Measurements from ENCODE around the gene ARID1B. TPM values are rescaled to one million over a fixed set of nuclear protein-coding genes. Genes with fewer than 3 reads are reported as not detected.

ARID1B gene
- total and polyA plus RNA-seq, 2 experiments from 2014 or later: 41.9 to 72.7 TPM

- no peaks in the 10 kb centered on the region for H3K27me3 ChIP-seq
- H3K9me3 ChIP-seq (ENCODE audit: low read depth): no peaks in the 10 kb centered on the region
- H3K36me3 ChIP-seq: no peaks in the 10 kb centered on the region
- DNase-seq (ENCODE audit: low read depth in 1 of 2, low spot score in 1 of 2): no peak
- H3K4me1 ChIP-seq (ENCODE audit: low read depth): peaks cover 23% of the 10 kb centered on the region
- no peak overlapping the region for H3K27ac ChIP-seq
- no peak overlapping the region for H3K4me3 ChIP-seq
- no peak for TF ChIP-seq CTCF (IDR thresholded peaks at IDR 0.05; ENCODE audit: low read depth, low read length)
These were observed 97.9 kb downstream of the ARID1B start for GRCh38 chr6:156875062-156875461.

GRCh38 chr6:156876302-156876701 lies 99.1 kb downstream of the ARID1B start:
- peak; percentile 32 for TF ChIP-seq CTCF (IDR thresholded peaks at IDR 0.05; ENCODE audit: low read depth, low read length)
- H3K4me1 ChIP-seq (ENCODE audit: low read depth): peaks cover 15% of the 10 kb centered on the region
- H3K4me3 ChIP-seq: no peak overlapping the region
- no peaks in the 10 kb centered on the region for H3K36me3 ChIP-seq
- H3K27ac ChIP-seq: no peak overlapping the region
- DNase-seq (ENCODE audit: low read depth in 1 of 2, low spot score in 1 of 2): no peak
- H3K9me3 ChIP-seq (ENCODE audit: low read depth): no peaks in the 10 kb centered on the region
- no peaks in the 10 kb centered on the region for H3K27me3 ChIP-seq

GRCh38 chr6:156877126-156877863 lies 100.1 kb downstream of the ARID1B start:
- H3K27me3 ChIP-seq: no peaks in the 10 kb centered on the region
- no peak for DNase-seq (ENCODE audit: low read depth in 1 of 2, low spot score in 1 of 2)
- H3K4me3 ChIP-seq: no peak overlapping the region
- H3K27ac ChIP-seq: no peak overlapping the region
- no peaks in the 10 kb centered on the region for H3K9me3 ChIP-seq (ENCODE audit: low read depth)
- peaks cover 15% of the 10 kb centered on the region for H3K4me1 ChIP-seq (ENCODE audit: low read depth)
- no peak for TF ChIP-seq CTCF (IDR thresholded peaks at IDR 0.05; ENCODE audit: low read depth, low read length)
- no peaks in the 10 kb centered on the region for H3K36me3 ChIP-seq

GRCh38 chr6:156878681-156879080 lies 101.5 kb downstream of the ARID1B start:
- TF ChIP-seq CTCF (IDR thresholded peaks at IDR 0.05; ENCODE audit: low read depth, low read length): no peak

GRCh38 chr6:156879186-156879585 lies 102.0 kb downstream of the ARID1B start:
- no peak for TF ChIP-seq CTCF (IDR thresholded peaks at IDR 0.05; ENCODE audit: low read depth, low read length)
- peaks cover 9% of the 10 kb centered on the region for H3K4me1 ChIP-seq (ENCODE audit: low read depth)
- no peaks in the 10 kb centered on the region for H3K9me3 ChIP-seq (ENCODE audit: low read depth)
- DNase-seq (ENCODE audit: low read depth in 1 of 2, low spot score in 1 of 2): no peak
- no peaks in the 10 kb centered on the region for H3K27me3 ChIP-seq
- no peaks in the 10 kb centered on the region for H3K36me3 ChIP-seq
- no peak overlapping the region for H3K4me3 ChIP-seq
- no peak overlapping the region for H3K27ac ChIP-seq

More at GRCh38 chr6:156878681-156879080, 101.5 kb downstream of the ARID1B start:
- Histone ChIP-seq H3K4me3 (no peak overlapping the region), H3K27me3 (no peaks in the 10 kb centered on the region), H3K9me3 (ENCODE audit: low read depth) (no peaks in the 10 kb centered on the region), H3K4me1 (ENCODE audit: low read depth) (peaks cover 11% of the 10 kb centered on the region), H3K36me3 (no peaks in the 10 kb centered on the region), H3K27ac (no peak overlapping the region)
- no peak for DNase-seq (ENCODE audit: low read depth in 1 of 2, low spot score in 1 of 2)
